NCI-H82 treated with DMSO at 0.1 percent for 48 hours (cell line): ENCODE data around the gene CCDC57.

ENCODE experiments used
- DNase-seq: peaks from one replicate; lab custom pipeline; 2025; ENCODE audit not compliant: unreplicated experiment; lab: John Stamatoyannopoulos, UW

CCDC57 gene

GRCh38 chr17:82247182-82247823 is 34.7 kb upstream of the CCDC57 start:
- no peak for DNase-seq

GRCh38 chr17:82246365-82247181 is 33.9 kb upstream of the CCDC57 start:
- DNase-seq, result no peak

DNA sequence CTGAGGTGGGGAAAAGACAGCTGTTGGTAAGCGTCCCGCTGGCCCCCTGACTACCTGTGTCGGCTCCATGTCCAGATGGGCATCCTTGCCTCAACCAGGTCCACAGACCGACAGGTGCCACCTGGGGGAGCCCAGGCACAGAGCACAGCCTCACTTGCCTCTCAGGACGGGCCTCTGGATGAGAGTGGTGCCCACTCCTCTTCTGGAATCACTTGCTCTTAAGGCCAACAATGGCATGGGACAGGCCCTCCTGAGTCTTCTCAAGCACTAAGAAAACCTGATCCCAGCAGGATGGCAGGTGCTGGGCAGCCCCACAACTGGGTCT is 33.4 kb upstream of the CCDC57 start:
- DNase-seq, result no peak

- no peak for DNase-seq
Measured at GRCh38 chr17:82245134-82246039, 32.7 kb upstream of the CCDC57 start.

- DNase-seq, result no peak
Measured at GRCh38 chr17:82244413-82245133, 31.9 kb upstream of the CCDC57 start.

- DNase-seq, result no peak
Measured at GRCh38 chr17:82243648-82244412, 31.2 kb upstream of the CCDC57 start.

DNA sequence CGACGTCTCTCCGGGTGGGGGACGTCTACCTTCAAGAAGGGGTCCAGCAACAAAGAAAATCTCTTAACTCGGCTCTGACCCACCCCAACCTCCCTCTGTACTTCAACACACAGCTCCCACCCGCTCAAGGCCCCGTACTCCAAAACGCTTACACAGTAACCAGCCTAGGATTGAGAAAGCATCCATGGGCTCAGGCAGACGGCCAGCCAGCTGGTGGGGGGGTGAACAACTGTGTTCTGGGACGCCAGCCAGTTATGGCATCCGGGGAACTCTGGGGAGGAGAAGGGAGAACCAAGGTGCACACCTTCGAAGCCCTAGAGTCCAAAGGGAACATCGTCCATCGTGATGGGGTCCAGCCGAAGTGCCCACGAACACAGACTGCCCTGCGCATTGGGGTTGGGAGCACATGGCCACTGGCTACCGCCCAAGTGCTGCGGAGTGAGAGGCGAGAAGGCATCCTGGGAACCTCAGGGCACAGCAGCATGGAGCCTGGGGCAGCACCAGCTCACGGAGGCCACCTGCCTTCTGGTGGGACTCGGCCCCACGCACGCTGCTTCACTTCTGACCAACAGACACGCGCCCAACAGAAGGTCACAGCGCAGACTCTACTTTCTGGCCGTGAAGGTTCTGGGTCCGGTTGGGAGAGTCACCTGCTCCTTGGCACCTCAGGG is 30.5 kb upstream of the CCDC57 start:
- no peak for DNase-seq

GRCh38 chr17:82242698-82242976 is 30.0 kb upstream of the CCDC57 start:
- DNase-seq, result no peak

- no peak for DNase-seq
Measured at GRCh38 chr17:82241926-82242697, 29.5 kb upstream of the CCDC57 start.

- no peak for DNase-seq
Measured at GRCh38 chr17:82241183-82241925, 28.7 kb upstream of the CCDC57 start.

- no peak for DNase-seq
Measured at GRCh38 chr17:82240506-82241182, 28.0 kb upstream of the CCDC57 start.

- DNase-seq, result no peak
Measured at GRCh38 chr17:82239926-82240505, 27.4 kb upstream of the CCDC57 start.

DNA sequence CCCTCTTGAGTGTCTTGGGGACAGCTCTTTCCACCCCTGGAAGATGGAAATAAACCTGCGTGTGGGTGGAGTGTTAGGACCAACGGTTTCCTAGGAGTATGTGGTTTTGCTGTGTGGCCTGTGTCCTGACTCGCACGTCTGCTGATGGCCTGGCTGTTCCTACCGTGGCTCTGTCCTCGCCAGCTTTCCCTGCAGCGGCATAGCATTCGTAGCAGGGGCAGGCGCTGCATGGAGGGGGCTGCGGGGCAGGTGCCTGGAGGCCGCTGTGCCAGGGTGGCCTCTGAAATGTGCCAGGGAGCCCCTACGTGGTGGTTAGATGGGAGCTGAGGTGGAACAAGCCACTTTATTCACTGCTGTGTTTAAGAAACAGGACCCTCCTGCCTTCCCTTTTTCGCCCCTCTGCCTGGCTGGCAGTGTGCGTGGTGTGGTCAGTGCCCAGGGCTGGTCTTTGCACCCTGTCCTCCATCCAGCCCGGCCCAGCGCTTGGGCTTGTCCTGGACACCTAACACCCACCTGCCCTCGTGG is 26.8 kb upstream of the CCDC57 start:
- DNase-seq, result no peak

DNA sequence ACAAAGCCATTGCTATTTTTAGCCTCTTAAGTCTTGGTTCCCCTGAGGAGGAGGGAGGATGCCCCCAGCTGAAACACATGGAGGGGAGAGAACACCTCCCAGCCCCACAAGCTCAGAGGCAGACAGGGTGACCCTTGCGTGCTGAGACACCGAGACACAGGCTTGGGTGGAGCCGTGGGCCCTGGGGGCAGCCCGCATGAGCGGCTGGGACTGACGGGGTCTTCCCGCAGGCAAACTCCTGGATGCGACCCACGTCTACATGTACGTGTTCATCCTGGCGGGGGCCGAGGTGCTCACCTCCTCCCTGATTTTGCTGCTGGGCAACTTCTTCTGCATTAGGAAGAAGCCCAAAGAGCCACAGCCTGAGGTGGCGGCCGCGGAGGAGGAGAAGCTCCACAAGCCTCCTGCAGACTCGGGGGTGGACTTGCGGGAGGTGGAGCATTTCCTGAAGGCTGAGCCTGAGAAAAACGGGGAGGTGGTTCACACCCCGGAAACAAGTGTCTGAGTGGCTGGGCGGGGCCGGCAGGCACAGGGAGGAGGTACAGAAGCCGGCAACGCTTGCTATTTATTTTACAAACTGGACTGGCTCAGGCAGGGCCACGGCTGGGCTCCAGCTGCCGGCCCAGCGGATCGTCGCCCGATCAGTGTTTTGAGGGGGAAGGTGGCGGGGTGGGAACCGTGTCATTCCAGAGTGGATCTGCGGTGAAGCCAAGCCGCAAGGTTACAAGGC is 26.0 kb upstream of the CCDC57 start:
- no peak for DNase-seq

DNA sequence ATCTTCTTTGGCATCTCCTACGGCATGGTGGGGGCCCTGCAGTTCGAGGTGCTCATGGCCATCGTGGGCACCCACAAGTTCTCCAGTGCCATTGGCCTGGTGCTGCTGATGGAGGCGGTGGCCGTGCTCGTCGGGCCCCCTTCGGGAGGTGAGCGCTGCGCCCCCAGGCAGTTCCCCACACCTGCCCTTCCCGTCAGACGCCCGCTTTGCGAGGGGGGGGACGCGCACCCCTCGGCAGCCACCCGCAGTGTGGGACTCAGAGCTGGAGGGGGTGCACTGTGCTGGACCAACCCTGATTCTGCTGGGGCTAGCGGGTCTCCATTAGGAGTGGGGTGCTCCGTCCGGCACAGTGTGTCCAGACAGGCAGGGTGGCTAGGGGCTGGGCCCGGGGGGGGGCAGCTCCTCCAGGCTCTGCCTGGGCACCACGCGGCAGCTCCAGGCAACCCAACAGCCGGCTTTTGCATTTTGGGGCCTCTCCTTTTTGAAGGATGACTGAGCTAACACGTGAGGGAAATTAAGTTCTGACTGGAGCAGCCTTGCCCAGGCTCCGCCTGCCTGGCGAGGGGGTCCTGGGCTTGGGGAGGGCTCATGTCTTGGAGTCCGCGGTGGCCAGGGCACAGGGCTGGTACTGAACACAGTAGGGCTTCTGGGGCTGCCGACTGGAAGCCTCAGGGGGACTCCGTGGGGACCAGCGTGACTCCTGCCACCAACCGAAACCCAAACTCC is 25.3 kb upstream of the CCDC57 start:
- no peak for DNase-seq

GRCh38 chr17:82237083-82237745 is 24.6 kb upstream of the CCDC57 start:
- no peak for DNase-seq
